ENCODE data around the gene ASS1.

GRCh38 chr9:130466537-130467217, 21.9 kb downstream of the ASS1 start:
- TF ChIP-seq CTCF (conservative IDR thresholded peaks at IDR 0.05) (no peak), EZH2 (IDR thresholded peaks at IDR 0.05; ENCODE audit: low read depth) (no peak)

All from PC-9 (cell line).